SK-N-SH treated with all-trans-retinoic acid at 6 μM for 48 hours (cell line): Measurements from ENCODE around the gene VWA5B1.
A peak's percentile ranks its signal among the peaks of the same experiment; 100 is the strongest.

Experiments used
- ATAC-seq: fragments of 200-7000 bp; cut with Tn5 transposase; 3 replicates; pipeline ENCODE4 v1.9.1; 2020; ENCODE audit warnings: mild to moderate bottlenecking, moderate library complexity
- ARNTL ChIP-seq: fragments of 450-650 bp; formaldehyde crosslinking; IDR thresholded peaks from 2 replicates; pipeline ENCODE4 v1.5.0; 2020; ENCODE audit warnings: low read depth, mild to moderate bottlenecking, moderate library complexity, borderline replicate concordance
- BACH2 ChIP-seq: fragments of 250-450 bp; sonication (Bioruptor Pico); IDR thresholded peaks from 2 replicates; pipeline ENCODE4 v1.9.0; 2021; ENCODE audit warnings: mild to moderate bottlenecking, borderline replicate concordance
- CSDC2 ChIP-seq: fragments of 250-450 bp; sonication (Bioruptor Pico); IDR thresholded peaks from 2 replicates; pipeline ENCODE4 v1.5.0; 2020; ENCODE audit warnings: mild to moderate bottlenecking, moderate library complexity
- CSRNP3 ChIP-seq: fragments of 250-450 bp; sonication (Bioruptor Pico); IDR thresholded peaks from 2 replicates; pipeline ENCODE4 v1.5.1; 2021; ENCODE audit warnings: mild to moderate bottlenecking, moderate library complexity
- GLIS3 ChIP-seq: fragments of 250-450 bp; sonication (Bioruptor Pico); IDR thresholded peaks from 2 replicates; pipeline ENCODE4 v1.5.0; 2020; ENCODE audit warnings: mild to moderate bottlenecking, moderate library complexity
- ISL1 ChIP-seq: fragments of 250-450 bp; sonication (Bioruptor Pico); IDR thresholded peaks from 2 replicates; pipeline ENCODE4 v2.1.2; 2022; ENCODE audit warnings: mild to moderate bottlenecking, moderate library complexity
- OSR1 ChIP-seq: fragments of 250-450 bp; sonication (Bioruptor Pico); IDR thresholded peaks from 2 replicates; pipeline ENCODE4 v1.8.0; 2022; ENCODE audit warnings: moderate library complexity, mild to moderate bottlenecking, inconsistent platforms
- PATZ1 ChIP-seq: fragments of 250-450 bp; sonication (Bioruptor Pico); IDR thresholded peaks from 2 replicates; pipeline ENCODE4 v1.8.0; 2020; ENCODE audit warnings: mild to moderate bottlenecking, moderate library complexity, borderline replicate concordance
- POU6F1 ChIP-seq: fragments of 250-450 bp; sonication (Bioruptor Pico); IDR thresholded peaks from 2 replicates; pipeline ENCODE4 v1.8.0; 2021; ENCODE audit warnings: low read depth, mild to moderate bottlenecking, moderate library complexity, borderline replicate concordance
- PPARA ChIP-seq: fragments of 250-450 bp; sonication (Bioruptor Pico); IDR thresholded peaks from 2 replicates; pipeline ENCODE4 v1.5.0; 2020; ENCODE audit warnings: mild to moderate bottlenecking, borderline replicate concordance
- TCF4 ChIP-seq: fragments of 250-450 bp; sonication (Bioruptor Pico); IDR thresholded peaks from 2 replicates; pipeline ENCODE4 v1.8.0; 2021; ENCODE audit warnings: mild to moderate bottlenecking, moderate library complexity, borderline replicate concordance
- TOX ChIP-seq: fragments of 250-450 bp; sonication (Bioruptor Pico); IDR thresholded peaks from 2 replicates; pipeline ENCODE4 v1.8.0; 2021; ENCODE audit warnings: mild to moderate bottlenecking, moderate library complexity, borderline replicate concordance
- ZC3H10 ChIP-seq: fragments of 250-450 bp; sonication (Bioruptor Pico); IDR thresholded peaks from 2 replicates; pipeline ENCODE4 v1.5.1; 2021; ENCODE audit warnings: mild to moderate bottlenecking, moderate library complexity
- ZFP3 ChIP-seq: fragments of 250-450 bp; sonication (Bioruptor Pico); IDR thresholded peaks from 2 replicates; pipeline ENCODE4 v1.5.0; 2020; ENCODE audit warnings: mild to moderate bottlenecking, moderate library complexity
- ZFP30 ChIP-seq: fragments of 450-650 bp; formaldehyde crosslinking; IDR thresholded peaks from 2 replicates; pipeline ENCODE4 v1.5.0; 2022; ENCODE audit warnings: mild to moderate bottlenecking, moderate library complexity
- ZNF565 ChIP-seq: fragments of 450-650 bp; formaldehyde crosslinking; conservative IDR thresholded peaks from 2 replicates; pipeline ENCODE4 v1.5.0; 2020; ENCODE audit warnings: low read depth, mild to moderate bottlenecking, moderate library complexity
- ZNF8 ChIP-seq: fragments of 450-650 bp; formaldehyde crosslinking; IDR thresholded peaks from 2 replicates; pipeline ENCODE4 v1.5.0; 2020; ENCODE audit warnings: mild to moderate bottlenecking, moderate library complexity
- TF ChIP-seq, protein P1 (sequence below): fragments of 250-450 bp; sonication (Bioruptor Pico); IDR thresholded peaks from 2 replicates; pipeline ENCODE4 v1.5.0; 2020; ENCODE audit warnings: mild to moderate bottlenecking, moderate library complexity
- TF ChIP-seq, protein P2 (sequence below): fragments of 250-450 bp; sonication (Bioruptor Pico); IDR thresholded peaks from 2 replicates; pipeline ENCODE4 v1.5.1; 2020; ENCODE audit warnings: low read depth, mild to moderate bottlenecking, moderate library complexity

Gene VWA5B1

GRCh38 chr1:20380175-20380574 lies 89.5 kb downstream of the VWA5B1 start:
- TF ChIP-seq PPARA (CRISPR knock-in tag) (no peak), ZNF565 (CRISPR knock-in tag) (no peak), OSR1 (no peak), BACH2 (CRISPR knock-in tag) (no peak), ZFP3 (no peak), TCF4 (CRISPR knock-in tag) (no peak), ARNTL (CRISPR knock-in tag) (no peak), ZNF8 (CRISPR knock-in tag) (no peak), TOX (CRISPR knock-in tag) (no peak), ZC3H10 (CRISPR knock-in tag) (no peak), POU6F1 (CRISPR knock-in tag) (no peak), ISL1 (CRISPR knock-in tag) (no peak), CSRNP3 (no peak), CSDC2 (CRISPR knock-in tag) (no peak), GLIS3 (CRISPR knock-in tag) (no peak), PATZ1 (CRISPR knock-in tag) (no peak), ZFP30 (CRISPR knock-in tag) (no peak)
- TF ChIP-seq, protein P1, sequence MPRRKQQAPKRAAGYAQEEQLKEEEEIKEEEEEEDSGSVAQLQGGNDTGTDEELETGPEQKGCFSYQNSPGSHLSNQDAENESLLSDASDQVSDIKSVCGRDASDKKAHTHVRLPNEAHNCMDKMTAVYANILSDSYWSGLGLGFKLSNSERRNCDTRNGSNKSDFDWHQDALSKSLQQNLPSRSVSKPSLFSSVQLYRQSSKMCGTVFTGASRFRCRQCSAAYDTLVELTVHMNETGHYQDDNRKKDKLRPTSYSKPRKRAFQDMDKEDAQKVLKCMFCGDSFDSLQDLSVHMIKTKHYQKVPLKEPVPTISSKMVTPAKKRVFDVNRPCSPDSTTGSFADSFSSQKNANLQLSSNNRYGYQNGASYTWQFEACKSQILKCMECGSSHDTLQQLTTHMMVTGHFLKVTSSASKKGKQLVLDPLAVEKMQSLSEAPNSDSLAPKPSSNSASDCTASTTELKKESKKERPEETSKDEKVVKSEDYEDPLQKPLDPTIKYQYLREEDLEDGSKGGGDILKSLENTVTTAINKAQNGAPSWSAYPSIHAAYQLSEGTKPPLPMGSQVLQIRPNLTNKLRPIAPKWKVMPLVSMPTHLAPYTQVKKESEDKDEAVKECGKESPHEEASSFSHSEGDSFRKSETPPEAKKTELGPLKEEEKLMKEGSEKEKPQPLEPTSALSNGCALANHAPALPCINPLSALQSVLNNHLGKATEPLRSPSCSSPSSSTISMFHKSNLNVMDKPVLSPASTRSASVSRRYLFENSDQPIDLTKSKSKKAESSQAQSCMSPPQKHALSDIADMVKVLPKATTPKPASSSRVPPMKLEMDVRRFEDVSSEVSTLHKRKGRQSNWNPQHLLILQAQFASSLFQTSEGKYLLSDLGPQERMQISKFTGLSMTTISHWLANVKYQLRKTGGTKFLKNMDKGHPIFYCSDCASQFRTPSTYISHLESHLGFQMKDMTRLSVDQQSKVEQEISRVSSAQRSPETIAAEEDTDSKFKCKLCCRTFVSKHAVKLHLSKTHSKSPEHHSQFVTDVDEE (CRISPR knock-in tag) = no peak
- TF ChIP-seq, protein P2, sequence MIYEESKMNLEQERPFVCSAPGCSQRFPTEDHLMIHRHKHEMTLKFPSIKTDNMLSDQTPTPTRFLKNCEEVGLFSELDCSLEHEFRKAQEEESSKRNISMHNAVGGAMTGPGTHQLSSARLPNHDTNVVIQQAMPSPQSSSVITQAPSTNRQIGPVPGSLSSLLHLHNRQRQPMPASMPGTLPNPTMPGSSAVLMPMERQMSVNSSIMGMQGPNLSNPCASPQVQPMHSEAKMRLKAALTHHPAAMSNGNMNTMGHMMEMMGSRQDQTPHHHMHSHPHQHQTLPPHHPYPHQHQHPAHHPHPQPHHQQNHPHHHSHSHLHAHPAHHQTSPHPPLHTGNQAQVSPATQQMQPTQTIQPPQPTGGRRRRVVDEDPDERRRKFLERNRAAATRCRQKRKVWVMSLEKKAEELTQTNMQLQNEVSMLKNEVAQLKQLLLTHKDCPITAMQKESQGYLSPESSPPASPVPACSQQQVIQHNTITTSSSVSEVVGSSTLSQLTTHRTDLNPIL (CRISPR knock-in tag) = no peak
- ATAC-seq = no peak

GRCh38 chr1:20380616-20381035 lies 90.0 kb downstream of the VWA5B1 start:
- peak; percentile 45; the same call in 2 of the 3 replicates for ATAC-seq
- TF ChIP-seq ZNF8 (CRISPR knock-in tag) (no peak), PATZ1 (CRISPR knock-in tag) (no peak), TOX (CRISPR knock-in tag) (no peak), POU6F1 (CRISPR knock-in tag) (no peak), TCF4 (CRISPR knock-in tag) (no peak), ZC3H10 (CRISPR knock-in tag) (no peak), ISL1 (CRISPR knock-in tag) (no peak), PPARA (CRISPR knock-in tag) (no peak)
- TF ChIP-seq, protein P2 (CRISPR knock-in tag) = no peak
- TF ChIP-seq, protein P1 (CRISPR knock-in tag) = no peak
